Stomach smooth muscle (tissue), 2 donors: ENCODE measurements around the gene CRACR2A.

ENCODE experiments used
- H3K27ac ChIP-seq: one replicate; pipeline ENCODE4 v1.7.0; 2013; ENCODE audit warnings: mild to moderate bottlenecking, low read length, inconsistent platforms
- H3K27me3 ChIP-seq, 2 donors: one replicate each; pipeline ENCODE4 v1.7.0; 2013; ENCODE audit warnings: low read length in 2 of 2; ENCODE audit not compliant: insufficient read depth in 2 of 2, control insufficient read depth in 1 of 2
- H3K36me3 ChIP-seq, 2 donors: one replicate each; pipeline ENCODE4 v1.7.0; 2013; ENCODE audit warnings: low read length in 2 of 2; ENCODE audit not compliant: control insufficient read depth in 2 of 2, insufficient read depth in 2 of 2
- H3K4me1 ChIP-seq: one replicate; pipeline ENCODE4 v1.7.0; 2013; ENCODE audit warnings: low read length; ENCODE audit not compliant: control insufficient read depth, insufficient read depth
- H3K4me3 ChIP-seq, 2 donors: one replicate each; pipeline ENCODE4 v1.7.0; 2013; ENCODE audit warnings: low read length in 2 of 2
- H3K9ac ChIP-seq, 2 donors: one replicate each; pipeline ENCODE4 v1.7.0; 2013; ENCODE audit warnings: low read length in 2 of 2, mild to moderate bottlenecking in 1 of 2
- H3K9me3 ChIP-seq, 2 donors: one replicate each; pipeline ENCODE4 v1.7.0; 2013; ENCODE audit warnings: low read length in 2 of 2; ENCODE audit not compliant: control insufficient read depth in 2 of 2
- donor health status: healthy.
- donor health status: Pancreatic carcinoma.

The CRACR2A gene

GRCh38 chr12:3666441-3666840 is 86.5 kb downstream of the CRACR2A start:
- no peaks in the 10 kb centered on the region for H3K9me3 ChIP-seq
- H3K4me3 ChIP-seq, result no peak overlapping the region
- H3K9ac ChIP-seq, result no peak overlapping the region
- peaks cover 0 to 3% of the 10 kb centered on the region in 2 donors for H3K36me3 ChIP-seq
- H3K4me1 ChIP-seq, result peaks cover 20% of the 10 kb centered on the region
- no peak overlapping the region for H3K27ac ChIP-seq
- H3K27me3 ChIP-seq, result no peaks in the 10 kb centered on the region

- H3K9me3 ChIP-seq, result no peaks in the 10 kb centered on the region
- no peak overlapping the region for H3K27ac ChIP-seq
- H3K36me3 ChIP-seq, result peaks cover 0 to 3% of the 10 kb centered on the region in 2 donors
- H3K4me1 ChIP-seq, result no peaks in the 10 kb centered on the region
- H3K27me3 ChIP-seq, result no peaks in the 10 kb centered on the region
- H3K4me3 ChIP-seq, result no peak overlapping the region
- H3K9ac ChIP-seq, result no peak overlapping the region
Observed at GRCh38 chr12:3662521-3662921, 90.4 kb downstream of the CRACR2A start.

- Histone ChIP-seq H3K4me1 (no peaks in the 10 kb centered on the region), H3K27ac (no peak overlapping the region), H3K9me3 (no peaks in the 10 kb centered on the region), H3K4me3 (no peak overlapping the region), H3K9ac (no peak overlapping the region), H3K27me3 (no peaks in the 10 kb centered on the region), H3K36me3 (peaks cover 0 to 3% of the 10 kb centered on the region in 2 donors)
Observed at GRCh38 chr12:3661028-3661427, 91.9 kb downstream of the CRACR2A start.

- Histone ChIP-seq H3K4me3 (no peak overlapping the region), H3K9ac (no peak overlapping the region), H3K27me3 (no peaks in the 10 kb centered on the region), H3K9me3 (no peaks in the 10 kb centered on the region), H3K4me1 (peaks cover 5% of the 10 kb centered on the region), H3K27ac (no peak overlapping the region), H3K36me3 (peaks cover 0 to 3% of the 10 kb centered on the region in 2 donors)
Observed at GRCh38 chr12:3658327-3659163, 94.4 kb downstream of the CRACR2A start.

- Histone ChIP-seq H3K36me3 (peaks cover 0 to 1% of the 10 kb centered on the region in 2 donors), H3K9me3 (no peaks in the 10 kb centered on the region), H3K27me3 (no peaks in the 10 kb centered on the region), H3K4me1 (peaks cover 5% of the 10 kb centered on the region), H3K9ac (no peak overlapping the region), H3K4me3 (no peak overlapping the region), H3K27ac (no peak overlapping the region)
Observed at GRCh38 chr12:3656946-3657622, 95.8 kb downstream of the CRACR2A start.

- no peaks in the 10 kb centered on the region for H3K9me3 ChIP-seq
- no peak overlapping the region for H3K4me3 ChIP-seq
- H3K4me1 ChIP-seq, result peaks cover 5% of the 10 kb centered on the region
- H3K27me3 ChIP-seq, result no peaks in the 10 kb centered on the region
- no peaks in the 10 kb centered on the region for H3K36me3 ChIP-seq
- H3K9ac ChIP-seq, result no peak overlapping the region
- no peak overlapping the region for H3K27ac ChIP-seq
Observed at GRCh38 chr12:3655328-3655900, 97.5 kb downstream of the CRACR2A start.

- H3K36me3 ChIP-seq, result peaks cover 0 to 2% of the 10 kb centered on the region in 2 donors
- peaks cover 5% of the 10 kb centered on the region for H3K4me1 ChIP-seq
- no peak overlapping the region for H3K27ac ChIP-seq
- H3K9ac ChIP-seq, result no peak overlapping the region
- no peaks in the 10 kb centered on the region for H3K27me3 ChIP-seq
- H3K9me3 ChIP-seq, result no peaks in the 10 kb centered on the region
- no peak overlapping the region for H3K4me3 ChIP-seq
Observed at GRCh38 chr12:3651585-3652424, 101.1 kb downstream of the CRACR2A start.

GRCh38 chr12:3647504-3647903 is 105.4 kb downstream of the CRACR2A start:
- H3K9ac ChIP-seq, result no peak overlapping the region
- H3K27ac ChIP-seq, result no peak overlapping the region
- no peak overlapping the region for H3K4me3 ChIP-seq
- no peaks in the 10 kb centered on the region for H3K9me3 ChIP-seq
- H3K27me3 ChIP-seq, result no peaks in the 10 kb centered on the region
- peaks cover 0 to 4% of the 10 kb centered on the region in 2 donors for H3K36me3 ChIP-seq
- H3K4me1 ChIP-seq, result no peaks in the 10 kb centered on the region

GRCh38 chr12:3646561-3647241 is 106.2 kb downstream of the CRACR2A start:
- Histone ChIP-seq H3K36me3 (peaks cover 0 to 4% of the 10 kb centered on the region in 2 donors), H3K27ac (no peak overlapping the region), H3K27me3 (no peaks in the 10 kb centered on the region), H3K9ac (no peak overlapping the region), H3K4me3 (no peak overlapping the region), H3K4me1 (no peaks in the 10 kb centered on the region), H3K9me3 (no peaks in the 10 kb centered on the region)

GRCh38 chr12:3645091-3645490 is 107.8 kb downstream of the CRACR2A start:
- no peaks in the 10 kb centered on the region for H3K9me3 ChIP-seq
- no peak overlapping the region for H3K27ac ChIP-seq
- no peak overlapping the region for H3K9ac ChIP-seq
- H3K4me1 ChIP-seq, result no peaks in the 10 kb centered on the region
- no peaks in the 10 kb centered on the region for H3K27me3 ChIP-seq
- H3K4me3 ChIP-seq, result no peak overlapping the region
- H3K36me3 ChIP-seq, result peaks cover 0 to 4% of the 10 kb centered on the region in 2 donors
